Kidney (tissue), 14 donors: ENCODE data around the gene MATN4. TPM values are rescaled to one million over a fixed set of nuclear protein-coding genes. Genes with fewer than 3 reads are reported as not detected.

Experiments used
- DNase-seq, 5 donors: peaks; one replicate each; pipeline ENCODE4 v3.0.0-alpha.2; 2013 to 2020
- FAIRE-seq: peaks from 2 replicates; lab custom pipeline; 2012; peaks lifted over from hg19 to GRCh38; lab: Jason Lieb, UNC
- H3K27ac ChIP-seq, 2 donors: one replicate each; pipeline ENCODE4 v1.7.0; 2013; ENCODE audit warnings: low read depth in 2 of 2, low read length in 2 of 2, inconsistent platforms in 1 of 2
- H3K27me3 ChIP-seq: one replicate; pipeline ENCODE4 v1.7.1; 2013; ENCODE audit warnings: low read length, inconsistent platforms; ENCODE audit not compliant: control insufficient read depth, insufficient read depth
- H3K36me3 ChIP-seq, 3 donors: one replicate each; pipeline versions ENCODE4 v1.7.0 to v1.7.1; 2013; ENCODE audit warnings: low read length in 3 of 3, control low read depth in 1 of 3, inconsistent platforms in 1 of 3; ENCODE audit not compliant: insufficient read depth in 3 of 3, control insufficient read depth in 2 of 3
- H3K4me1 ChIP-seq, 3 donors: one replicate each; pipeline versions ENCODE4 v1.7.0 to v1.7.1; 2013; ENCODE audit warnings: low read length in 3 of 3, inconsistent platforms in 1 of 3, low read depth in 1 of 3; ENCODE audit not compliant: control insufficient read depth in 2 of 3, insufficient read depth in 2 of 3
- H3K4me3 ChIP-seq, 3 donors: one replicate each; pipeline versions ENCODE4 v1.7.0 to v1.8.1; 2013; ENCODE audit warnings: low read length in 3 of 3, control low read depth in 1 of 3, inconsistent platforms in 1 of 3
- H3K9ac ChIP-seq, 3 donors: one replicate each; pipeline versions ENCODE4 v1.7.0 to v1.7.1; 2013; ENCODE audit warnings: low read length in 3 of 3, control low read depth in 1 of 3, inconsistent platforms in 1 of 3
- H3K9me3 ChIP-seq, 3 donors: one replicate each; pipeline versions ENCODE4 v1.7.0 to v1.7.1; 2013; ENCODE audit warnings: low read length in 3 of 3, control low read depth in 1 of 3, inconsistent platforms in 1 of 3; ENCODE audit not compliant: control insufficient read depth in 2 of 3, insufficient read depth in 1 of 3
- CTCF ChIP-seq: IDR thresholded peaks from 3 replicates; pipeline ENCODE4 v1.5.1; 2012; ENCODE audit warnings: mild to moderate bottlenecking, moderate library complexity, borderline replicate concordance; ENCODE audit not compliant: insufficient read depth; ENCODE audit errors: extremely low read depth
- intact Hi-C: fragments of 100-400 bp; cut with DNase I; formaldehyde crosslinking; loops from one replicate; pipeline ENCODE4 v1.11.1; 2022
- polyA plus RNA-seq: library from polyadenylated mRNA; stranded (reverse); fragments of 350-450 nt; fragmentation: Illumina TruSeq; extraction: RNeasy Lipid Tissue Mini Kit (QIAGEN cat#74804); gene quantifications from one replicate; pipeline ENCODE4 v1.2.3, GENCODE V29; 2014; ENCODE audit warnings: low read depth, low replicate concordance; ENCODE audit not compliant: insufficient read depth
- total RNA-seq: library from RNA; stranded (reverse); fragmentation: NEBNext Ultra II Directional; extraction: Animal tissue kit (Norgen Biotek cat#: 25700); gene quantifications from one replicate; pipeline ENCODE4 v1.2.1, GENCODE V29; 2021
- donor health status: control.
- donor health status: control.
- donor health status: control.
- donor health status: control.
- donor health status: control.
- donor health status: DM: yes; HTN: yes; CAD: no.
- donor health status: Normal renal cell carcinoma (clear cell type).

The MATN4 gene
- total and polyA plus RNA-seq, 2 donors from 2014 or later, result 0.19 TPM

DNA sequence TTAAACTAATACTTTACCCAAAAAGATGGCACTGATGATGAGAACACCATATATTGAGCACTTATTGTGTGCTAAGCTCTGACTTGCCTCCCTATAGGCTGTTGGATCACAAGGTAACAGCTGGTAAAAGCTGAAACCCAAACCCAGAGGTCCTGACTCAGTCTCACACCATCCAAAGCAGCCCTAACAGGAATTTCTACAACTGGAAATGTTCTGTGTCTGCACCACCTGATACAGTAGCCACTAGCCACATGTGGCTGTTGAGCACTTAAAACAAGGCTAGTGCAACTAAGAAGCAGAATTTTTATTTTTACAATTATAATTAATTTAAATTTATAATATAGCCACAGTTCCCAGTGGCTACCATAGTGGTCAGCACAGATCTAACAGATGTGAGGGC is 15.6 kb upstream of the MATN4 start:
- peaks cover under 1 to 32% (median 24%) of the 10 kb centered on the region in 3 donors for H3K36me3 ChIP-seq
- H3K4me1 ChIP-seq, result peaks cover 0 to 3% (median 0%) of the 10 kb centered on the region in 3 donors
- DNase-seq (no peak), FAIRE-seq (no peak)
- H3K4me3 ChIP-seq, result no peak overlapping the region
- H3K27me3 ChIP-seq, result no peaks in the 10 kb centered on the region
- TF ChIP-seq CTCF, result no peak
- no peaks in the 10 kb centered on the region for H3K9me3 ChIP-seq
- intact Hi-C loops, result loop anchor here (5.0 kb wide), 1 partner anchor 114 kb away; no protein-coding TSS in a partner anchor
- no peak overlapping the region for H3K9ac ChIP-seq
- peak overlapping the region in 1 of 2 donors; percentile 35 for H3K27ac ChIP-seq

- intact Hi-C loops, result loop anchor here (5.0 kb wide), 1 partner anchor 114 kb away; no protein-coding TSS in a partner anchor
- Histone ChIP-seq H3K4me1 (peaks cover 0 to 2% (median 0%) of the 10 kb centered on the region in 3 donors), H3K27me3 (no peaks in the 10 kb centered on the region), H3K27ac (peak overlapping the region in 1 of 2 donors; percentile 43), H3K4me3 (no peak overlapping the region), H3K36me3 (peaks cover 0 to 25% (median 16%) of the 10 kb centered on the region in 3 donors), H3K9ac (no peak overlapping the region), H3K9me3 (no peaks in the 10 kb centered on the region)
- TF ChIP-seq CTCF, result peak; percentile 48
- FAIRE-seq, result no peak
- peak in 2 of 5 donors; percentile 31 to 51 for DNase-seq
Observed at GRCh38 chr20:45322952-45323383, 14.9 kb upstream of the MATN4 start.

- Histone ChIP-seq H3K9ac (no peak overlapping the region), H3K4me1 (peaks cover 0 to 2% (median 0%) of the 10 kb centered on the region in 3 donors), H3K9me3 (no peaks in the 10 kb centered on the region), H3K27me3 (peaks cover 3% of the 10 kb centered on the region), H3K4me3 (no peak overlapping the region), H3K27ac (no peak overlapping the region), H3K36me3 (peaks cover 0 to 10% (median 6%) of the 10 kb centered on the region in 3 donors)
- no peak for FAIRE-seq
- intact Hi-C loops, result loop anchor here (5.0 kb wide), 1 partner anchor 116 kb away; no protein-coding TSS in a partner anchor
- peak in 1 of 5 donors; percentile 22 for DNase-seq
- no peak for TF ChIP-seq CTCF
Observed at GRCh38 chr20:45320948-45321595, 13.0 kb upstream of the MATN4 start.
